ENCODE data around the gene CDK19.
"Not testable (repeated sequence)": the region's sequence is repeated elsewhere in the genome, so short reads cannot be mapped to it uniquely, and the experiment has no call there.

Gene CDK19

GRCh38 chr6:110756817-110757216 is 58.5 kb downstream of the CDK19 start:
- DNase-seq (ENCODE audit: low read depth, low spot score) = peak; percentile 21

- peak; percentile 58 for DNase-seq (ENCODE audit: low read depth, low spot score)
Measured at GRCh38 chr6:110755411-110755834, 59.8 kb downstream of the CDK19 start.

- DNase-seq (ENCODE audit: low read depth, low spot score) = not testable (repeated sequence)
Measured at GRCh38 chr6:110753936-110754668, 61.2 kb downstream of the CDK19 start.

GRCh38 chr6:110748453-110748852 is 66.8 kb downstream of the CDK19 start:
- no peak for DNase-seq (ENCODE audit: low read depth, low spot score)

GRCh38 chr6:110746680-110747079 is 68.6 kb downstream of the CDK19 start:
- DNase-seq (ENCODE audit: low read depth, low spot score) = no peak

GRCh38 chr6:110744991-110745390 is 70.3 kb downstream of the CDK19 start:
- no peak for DNase-seq (ENCODE audit: low read depth, low spot score)

- DNase-seq (ENCODE audit: low read depth, low spot score) = not testable (repeated sequence)
Measured at GRCh38 chr6:110742552-110742951, 72.7 kb downstream of the CDK19 start.

- DNase-seq (ENCODE audit: low read depth, low spot score) = no peak
Measured at GRCh38 chr6:110741517-110741916, 73.8 kb downstream of the CDK19 start.

- DNase-seq (ENCODE audit: low read depth, low spot score) = no peak
Measured at GRCh38 chr6:110738899-110739365, 76.3 kb downstream of the CDK19 start.

- no peak for DNase-seq (ENCODE audit: low read depth, low spot score)
Measured at GRCh38 chr6:110735666-110736065, 79.6 kb downstream of the CDK19 start.

GRCh38 chr6:110731898-110732297 is 83.4 kb downstream of the CDK19 start:
- no peak for DNase-seq (ENCODE audit: low read depth, low spot score)

GRCh38 chr6:110731196-110731595 is 84.1 kb downstream of the CDK19 start:
- DNase-seq (ENCODE audit: low read depth, low spot score) = peak; percentile 52

- DNase-seq (ENCODE audit: low read depth, low spot score) = no peak
Measured at GRCh38 chr6:110728501-110728900, 86.8 kb downstream of the CDK19 start.

- DNase-seq (ENCODE audit: low read depth, low spot score) = no peak
Measured at GRCh38 chr6:110723017-110723416, 92.3 kb downstream of the CDK19 start.

GRCh38 chr6:110720066-110720465 is 95.2 kb downstream of the CDK19 start:
- DNase-seq (ENCODE audit: low read depth, low spot score) = no peak

GRCh38 chr6:110719601-110720000 is 95.7 kb downstream of the CDK19 start:
- not testable (repeated sequence) for DNase-seq (ENCODE audit: low read depth, low spot score)

GRCh38 chr6:110714143-110714542 is 101.1 kb downstream of the CDK19 start:
- no peak for DNase-seq (ENCODE audit: low read depth, low spot score)

- no peak for DNase-seq (ENCODE audit: low read depth, low spot score)
Measured at GRCh38 chr6:110712238-110712637, 103.0 kb downstream of the CDK19 start.

GRCh38 chr6:110710115-110710514 is 105.2 kb downstream of the CDK19 start:
- no peak for DNase-seq (ENCODE audit: low read depth, low spot score)

- DNase-seq (ENCODE audit: low read depth, low spot score) = peak; percentile 40
Measured at GRCh38 chr6:110708295-110708950, 106.8 kb downstream of the CDK19 start.

GRCh38 chr6:110705543-110705942 is 109.7 kb downstream of the CDK19 start:
- DNase-seq (ENCODE audit: low read depth, low spot score) = no peak

GRCh38 chr6:110703906-110704594 is 111.2 kb downstream of the CDK19 start:
- DNase-seq (ENCODE audit: low read depth, low spot score) = no peak

Data from astrocyte of the hippocampus (primary cell).